ENCODE data around the gene GNAI1. TPM values are rescaled to one million over a fixed set of nuclear protein-coding genes. Genes with fewer than 3 reads are reported as not detected.
A peak's percentile ranks its signal among the peaks of the same experiment; 100 is the strongest.

GNAI1 gene
- total RNA-seq, 1 donor from 2014 or later, result 35.5 TPM

GRCh38 chr7:80218723-80219122 lies 84.1 kb downstream of the GNAI1 start:
- Mint-ChIP-seq H3K27ac (ENCODE audit: unreplicated experiment) (no peak overlapping the region), H3K36me3 (ENCODE audit: low read depth, unreplicated experiment) (peaks cover 4% of the 10 kb centered on the region), H3K4me3 (ENCODE audit: unreplicated experiment) (no peak overlapping the region), H3K27me3 (ENCODE audit: low read depth, unreplicated experiment) (no peaks in the 10 kb centered on the region), H3K9me3 (ENCODE audit: unreplicated experiment) (no peaks in the 10 kb centered on the region), H3K4me1 (ENCODE audit: low read depth, unreplicated experiment) (no peaks in the 10 kb centered on the region)
- Histone ChIP-seq H3K4me2 (ENCODE audit: low read length) (peak overlapping the region; percentile 26), H3K9ac (ENCODE audit: low read length) (no peak overlapping the region), H3K27me3 (ENCODE audit: insufficient read depth, low read length) (no peaks in the 10 kb centered on the region), H4K20me1 (ENCODE audit: insufficient read depth, low read length) (no peaks in the 10 kb centered on the region), H3K9me3 (ENCODE audit: insufficient read depth, low read depth, low read length) (no peaks in the 10 kb centered on the region), H3K36me3 (ENCODE audit: insufficient read depth, low read length) (no peaks in the 10 kb centered on the region), H3K4me1 (ENCODE audit: insufficient read depth, low read length) (no peaks in the 10 kb centered on the region), H3K4me3 (ENCODE audit: insufficient read depth, low read depth, low read length) (no peak overlapping the region), H3K27ac (ENCODE audit: low read depth, low read length) (no peak overlapping the region), H2AFZ (ENCODE audit: low read depth, low read length) (no peak overlapping the region), H3K79me2 (ENCODE audit: insufficient read depth, low read length) (no peaks in the 10 kb centered on the region)
- FAIRE-seq, result no peak
- DNase-seq (ENCODE audit: low read depth), result peak; percentile 87
- TF ChIP-seq EZH2 (IDR thresholded peaks at IDR 0.05; ENCODE audit: insufficient read depth, low read length), result no peak
- TF ChIP-seq, protein P1, sequence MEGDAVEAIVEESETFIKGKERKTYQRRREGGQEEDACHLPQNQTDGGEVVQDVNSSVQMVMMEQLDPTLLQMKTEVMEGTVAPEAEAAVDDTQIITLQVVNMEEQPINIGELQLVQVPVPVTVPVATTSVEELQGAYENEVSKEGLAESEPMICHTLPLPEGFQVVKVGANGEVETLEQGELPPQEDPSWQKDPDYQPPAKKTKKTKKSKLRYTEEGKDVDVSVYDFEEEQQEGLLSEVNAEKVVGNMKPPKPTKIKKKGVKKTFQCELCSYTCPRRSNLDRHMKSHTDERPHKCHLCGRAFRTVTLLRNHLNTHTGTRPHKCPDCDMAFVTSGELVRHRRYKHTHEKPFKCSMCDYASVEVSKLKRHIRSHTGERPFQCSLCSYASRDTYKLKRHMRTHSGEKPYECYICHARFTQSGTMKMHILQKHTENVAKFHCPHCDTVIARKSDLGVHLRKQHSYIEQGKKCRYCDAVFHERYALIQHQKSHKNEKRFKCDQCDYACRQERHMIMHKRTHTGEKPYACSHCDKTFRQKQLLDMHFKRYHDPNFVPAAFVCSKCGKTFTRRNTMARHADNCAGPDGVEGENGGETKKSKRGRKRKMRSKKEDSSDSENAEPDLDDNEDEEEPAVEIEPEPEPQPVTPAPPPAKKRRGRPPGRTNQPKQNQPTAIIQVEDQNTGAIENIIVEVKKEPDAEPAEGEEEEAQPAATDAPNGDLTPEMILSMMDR (IDR thresholded peaks at IDR 0.05; ENCODE audit: insufficient read depth, low read depth, low read length), result no peak

- Mint-ChIP-seq H3K4me1 (ENCODE audit: low read depth, unreplicated experiment) (no peaks in the 10 kb centered on the region), H3K27me3 (ENCODE audit: low read depth, unreplicated experiment) (no peaks in the 10 kb centered on the region)
Measured at GRCh38 chr7:80220022-80220634, 85.5 kb downstream of the GNAI1 start.

DNA sequence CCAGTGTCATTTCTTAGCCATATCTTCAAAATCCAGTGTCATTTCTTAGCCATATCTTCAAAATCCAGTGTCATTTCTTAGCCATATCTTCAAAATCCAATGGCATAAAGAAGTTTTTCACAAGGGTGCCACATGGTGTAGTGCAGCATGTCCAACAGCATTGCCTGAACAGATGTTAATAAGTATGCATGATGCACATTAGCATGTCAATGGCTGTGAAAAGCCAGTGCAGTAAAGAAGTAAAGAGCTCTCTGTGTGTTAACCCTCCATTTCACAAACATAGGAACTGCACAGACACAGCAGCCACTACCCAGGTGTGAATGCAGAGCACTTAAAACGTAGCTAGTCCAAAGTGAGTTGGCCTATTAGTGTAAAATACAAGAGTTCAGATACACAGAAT lies 89.8 kb downstream of the GNAI1 start:
- H3K27ac Mint-ChIP-seq (ENCODE audit: unreplicated experiment), result no peak overlapping the region
- no peaks in the 10 kb centered on the region for H3K4me1 ChIP-seq (ENCODE audit: insufficient read depth, low read length)
- no peak for FAIRE-seq
- no peaks in the 10 kb centered on the region for H3K79me2 ChIP-seq (ENCODE audit: insufficient read depth, low read length)
- H3K9me3 Mint-ChIP-seq (ENCODE audit: unreplicated experiment), result no peaks in the 10 kb centered on the region
- no peak overlapping the region for H2AFZ ChIP-seq (ENCODE audit: low read depth, low read length)
- H3K27ac ChIP-seq (ENCODE audit: low read depth, low read length), result no peak overlapping the region
- no peak overlapping the region for H3K4me3 Mint-ChIP-seq (ENCODE audit: unreplicated experiment)
- no peaks in the 10 kb centered on the region for H4K20me1 ChIP-seq (ENCODE audit: insufficient read depth, low read length)
- H3K4me1 Mint-ChIP-seq (ENCODE audit: low read depth, unreplicated experiment), result peaks cover 5% of the 10 kb centered on the region
- TF ChIP-seq, protein P1 (IDR thresholded peaks at IDR 0.05; ENCODE audit: insufficient read depth, low read depth, low read length), result no peak
- H3K27me3 Mint-ChIP-seq (ENCODE audit: low read depth, unreplicated experiment), result no peaks in the 10 kb centered on the region
- DNase-seq (ENCODE audit: low read depth), result no peak
- H3K27me3 ChIP-seq (ENCODE audit: insufficient read depth, low read length), result no peaks in the 10 kb centered on the region
- no peak overlapping the region for H3K9ac ChIP-seq (ENCODE audit: low read length)
- H3K4me3 ChIP-seq (ENCODE audit: insufficient read depth, low read depth, low read length), result no peak overlapping the region
- H3K4me2 ChIP-seq (ENCODE audit: low read length), result no peak overlapping the region
- no peaks in the 10 kb centered on the region for H3K36me3 ChIP-seq (ENCODE audit: insufficient read depth, low read length)
- no peaks in the 10 kb centered on the region for H3K9me3 ChIP-seq (ENCODE audit: insufficient read depth, low read depth, low read length)
- H3K36me3 Mint-ChIP-seq (ENCODE audit: low read depth, unreplicated experiment), result peaks cover 3% of the 10 kb centered on the region

More at GRCh38 chr7:80220022-80220634, 85.5 kb downstream of the GNAI1 start:
- H3K79me2 ChIP-seq (ENCODE audit: insufficient read depth, low read length), result no peaks in the 10 kb centered on the region
- H3K4me2 ChIP-seq (ENCODE audit: low read length), result no peak overlapping the region
- H4K20me1 ChIP-seq (ENCODE audit: insufficient read depth, low read length), result no peaks in the 10 kb centered on the region
- no peak overlapping the region for H3K9ac ChIP-seq (ENCODE audit: low read length)
- TF ChIP-seq, protein P1 (IDR thresholded peaks at IDR 0.05; ENCODE audit: insufficient read depth, low read depth, low read length), result no peak
- TF ChIP-seq EZH2 (IDR thresholded peaks at IDR 0.05; ENCODE audit: insufficient read depth, low read length), result no peak
- FAIRE-seq (no peak), DNase-seq (ENCODE audit: low read depth) (no peak)
- no peaks in the 10 kb centered on the region for H3K4me1 ChIP-seq (ENCODE audit: insufficient read depth, low read length)
- H3K27ac ChIP-seq (ENCODE audit: low read depth, low read length), result no peak overlapping the region
- H3K4me3 ChIP-seq (ENCODE audit: insufficient read depth, low read depth, low read length), result no peak overlapping the region
- no peaks in the 10 kb centered on the region for H3K27me3 ChIP-seq (ENCODE audit: insufficient read depth, low read length)
- no peaks in the 10 kb centered on the region for H3K9me3 Mint-ChIP-seq (ENCODE audit: unreplicated experiment)
- H3K9me3 ChIP-seq (ENCODE audit: insufficient read depth, low read depth, low read length), result no peaks in the 10 kb centered on the region
- H2AFZ ChIP-seq (ENCODE audit: low read depth, low read length), result no peak overlapping the region
- H3K36me3 Mint-ChIP-seq (ENCODE audit: low read depth, unreplicated experiment), result peaks cover 3% of the 10 kb centered on the region
- H3K4me3 Mint-ChIP-seq (ENCODE audit: unreplicated experiment), result no peak overlapping the region
- H3K36me3 ChIP-seq (ENCODE audit: insufficient read depth, low read length), result no peaks in the 10 kb centered on the region
- H3K27ac Mint-ChIP-seq (ENCODE audit: unreplicated experiment), result no peak overlapping the region

All from astrocyte (in vitro differentiated cells and primary cell).